GM21619 (cell line): ENCODE results near the gene ASTL.

Experiments
- ATAC-seq: cut with Tn5 transposase; IDR thresholded peaks from one replicate; pipeline ENCODE4 v1.9.1; 2021; ENCODE audit not compliant: unreplicated experiment

The ASTL gene

GRCh38 chr2:96130483-96130882, 7.8 kb downstream of the ASTL start:
- ATAC-seq = no peak

GRCh38 chr2:96129528-96130120, 8.7 kb downstream of the ASTL start:
- no peak for ATAC-seq

GRCh38 chr2:96128456-96128855, 9.8 kb downstream of the ASTL start:
- no peak for ATAC-seq

- ATAC-seq = no peak
These were observed 13.7 kb downstream of the ASTL start for GRCh38 chr2:96124406-96125265.

- ATAC-seq = no peak
These were observed 14.4 kb downstream of the ASTL start for GRCh38 chr2:96123936-96124335.

GRCh38 chr2:96123290-96123689, 15.0 kb downstream of the ASTL start:
- ATAC-seq = no peak

GRCh38 chr2:96122391-96122790, 15.9 kb downstream of the ASTL start:
- ATAC-seq = no peak

GRCh38 chr2:96121414-96121813, 16.9 kb downstream of the ASTL start:
- ATAC-seq = no peak

GRCh38 chr2:96120991-96121390, 17.3 kb downstream of the ASTL start:
- ATAC-seq = no peak

GRCh38 chr2:96120091-96120720, 18.1 kb downstream of the ASTL start:
- no peak for ATAC-seq

GRCh38 chr2:96119389-96119751, 18.9 kb downstream of the ASTL start:
- ATAC-seq = no peak

GRCh38 chr2:96118698-96119388, 19.5 kb downstream of the ASTL start:
- ATAC-seq = no peak

- ATAC-seq = no peak
These were observed 20.4 kb downstream of the ASTL start for GRCh38 chr2:96117701-96118588.

GRCh38 chr2:96116879-96117533, 21.3 kb downstream of the ASTL start:
- peak; percentile 67 for ATAC-seq

- peak; percentile 36 for ATAC-seq
These were observed 21.9 kb downstream of the ASTL start, which contains the start of gene ADRA2B for GRCh38 chr2:96116424-96116878. Gene ADRA2B (minus strand): TSS chr2:96116571. CDS start chr2:96116149, 422 bp downstream.

GRCh38 chr2:96115631-96116423, 22.5 kb downstream of the ASTL start:
- ATAC-seq = no peak

- ATAC-seq = no peak
These were observed 23.3 kb downstream of the ASTL start for GRCh38 chr2:96114903-96115581.

GRCh38 chr2:96114546-96114902, 23.8 kb downstream of the ASTL start:
- ATAC-seq = no peak

- ATAC-seq = no peak
These were observed 24.4 kb downstream of the ASTL start for GRCh38 chr2:96113951-96114350.
